Activated naive CD4-positive, alpha-beta T cell (primary cell): ENCODE data around the gene MAEA.

Source experiments
- DNase-seq, 4 experiments: peaks; one replicate each; lab custom pipeline; 2025; lab: John Stamatoyannopoulos, UW

Gene MAEA

GRCh38 chr4:1353186-1354055, 63.7 kb downstream of the MAEA start:
- DNase-seq, result no peak

- DNase-seq, result no peak
Observed at GRCh38 chr4:1354136-1354982, 64.7 kb downstream of the MAEA start.

- DNase-seq, result no peak
Observed at GRCh38 chr4:1354983-1355275, 65.2 kb downstream of the MAEA start.

GRCh38 chr4:1355378-1355777, 65.7 kb downstream of the MAEA start:
- DNase-seq, result no peak

GRCh38 chr4:1356181-1356998, 66.7 kb downstream of the MAEA start:
- DNase-seq, result peak in 2 of 4 experiments; percentile 20 to 40

- DNase-seq, result no peak
Observed at GRCh38 chr4:1357356-1358248, 67.9 kb downstream of the MAEA start.

GRCh38 chr4:1358421-1359143, 68.9 kb downstream of the MAEA start:
- no peak for DNase-seq

- no peak for DNase-seq
Observed at GRCh38 chr4:1359144-1359501, 69.4 kb downstream of the MAEA start.

GRCh38 chr4:1359976-1360375, 70.3 kb downstream of the MAEA start:
- no peak for DNase-seq

- DNase-seq, result no peak
Observed at GRCh38 chr4:1360423-1361283, 71.0 kb downstream of the MAEA start.

GRCh38 chr4:1361431-1361830, 71.7 kb downstream of the MAEA start:
- DNase-seq, result no peak

GRCh38 chr4:1362046-1362445, 72.4 kb downstream of the MAEA start:
- DNase-seq, result no peak

GRCh38 chr4:1362521-1362920, 72.8 kb downstream of the MAEA start:
- no peak for DNase-seq

- DNase-seq, result no peak
Observed at GRCh38 chr4:1363513-1363912, 73.8 kb downstream of the MAEA start.

- no peak for DNase-seq
Observed at GRCh38 chr4:1364217-1364616, 74.5 kb downstream of the MAEA start.

GRCh38 chr4:1364748-1365147, 75.1 kb downstream of the MAEA start:
- no peak for DNase-seq

GRCh38 chr4:1365271-1366178, 75.8 kb downstream of the MAEA start:
- DNase-seq, result no peak

GRCh38 chr4:1366371-1367229, 76.9 kb downstream of the MAEA start:
- DNase-seq, result no peak
